Astrocyte (in vitro differentiated cells and primary cell): ENCODE results near the gene OTOGL. TPM values are rescaled to one million over a fixed set of nuclear protein-coding genes. Genes with fewer than 3 reads are reported as not detected.

Experiments
- DNase-seq: peaks from one replicate; pipeline ENCODE4 v3.0.0-alpha.2; 2010; ENCODE audit warnings: low read depth
- FAIRE-seq: peaks from 2 replicates; lab custom pipeline; 2011; peaks lifted over from hg19 to GRCh38; lab: Jason Lieb, UNC
- H2AFZ ChIP-seq: 2 replicates; pipeline ENCODE4 v1.6.0; 2012; ENCODE audit warnings: low read depth, low read length, inconsistent platforms
- H3K27ac ChIP-seq: 2 replicates; pipeline ENCODE4 v1.5.1; 2011; ENCODE audit warnings: low read depth, low read length, inconsistent platforms
- H3K27me3 ChIP-seq: 2 replicates; pipeline ENCODE4 v1.6.0; 2011; ENCODE audit warnings: low read length, inconsistent platforms; ENCODE audit not compliant: insufficient read depth
- H3K36me3 ChIP-seq: 2 replicates; pipeline ENCODE4 v1.5.1; 2011; ENCODE audit warnings: low read length, inconsistent platforms; ENCODE audit not compliant: insufficient read depth
- H3K4me1 ChIP-seq: 2 replicates; pipeline ENCODE4 v1.5.1; 2011; ENCODE audit warnings: low read length, inconsistent platforms; ENCODE audit not compliant: insufficient read depth
- H3K4me2 ChIP-seq: 2 replicates; pipeline ENCODE4 v1.6.0; 2012; ENCODE audit warnings: low read length, inconsistent platforms
- H3K4me3 ChIP-seq: 2 replicates; pipeline ENCODE4 v1.5.1; 2011; ENCODE audit warnings: low read depth, mild to moderate bottlenecking, low read length, inconsistent platforms; ENCODE audit not compliant: insufficient read depth
- H3K79me2 ChIP-seq: 2 replicates; pipeline ENCODE4 v1.6.0; 2012; ENCODE audit warnings: mild to moderate bottlenecking, low read length, inconsistent platforms; ENCODE audit not compliant: insufficient read depth
- H3K9ac ChIP-seq: 2 replicates; pipeline ENCODE4 v1.6.0; 2012; ENCODE audit warnings: mild to moderate bottlenecking, low read length, inconsistent platforms
- H3K9me3 ChIP-seq: 2 replicates; pipeline ENCODE4 v1.5.1; 2012; ENCODE audit warnings: low read depth, mild to moderate bottlenecking, low read length, inconsistent platforms; ENCODE audit not compliant: insufficient read depth
- H4K20me1 ChIP-seq: 2 replicates; pipeline ENCODE4 v1.6.0; 2012; ENCODE audit warnings: low read length, inconsistent platforms; ENCODE audit not compliant: insufficient read depth
- H3K27ac Mint-ChIP-seq: one replicate; pipeline ENCODE4 v1.8.0; 2021; ENCODE audit warnings: mild to moderate bottlenecking, mixed read lengths; ENCODE audit not compliant: unreplicated experiment
- H3K27me3 Mint-ChIP-seq: one replicate; pipeline ENCODE4 v1.8.0; 2021; ENCODE audit warnings: low read depth, mixed read lengths; ENCODE audit not compliant: unreplicated experiment
- H3K36me3 Mint-ChIP-seq: one replicate; pipeline ENCODE4 v1.8.0; 2021; ENCODE audit warnings: low read depth, mixed read lengths; ENCODE audit not compliant: unreplicated experiment
- H3K4me1 Mint-ChIP-seq: one replicate; pipeline ENCODE4 v1.8.0; 2021; ENCODE audit warnings: low read depth, mixed read lengths; ENCODE audit not compliant: unreplicated experiment
- H3K4me3 Mint-ChIP-seq: one replicate; pipeline ENCODE4 v1.8.0; 2021; ENCODE audit warnings: mild to moderate bottlenecking, moderate library complexity, mixed read lengths; ENCODE audit not compliant: unreplicated experiment
- H3K9me3 Mint-ChIP-seq: one replicate; pipeline ENCODE4 v1.8.0; 2021; ENCODE audit warnings: mild to moderate bottlenecking, mixed read lengths; ENCODE audit not compliant: unreplicated experiment
- CTCF ChIP-seq: IDR thresholded peaks from 2 replicates; pipeline ENCODE4 v1.5.1; 2011; ENCODE audit warnings: low read depth, mild to moderate bottlenecking, inconsistent platforms, low read length, moderate library complexity; ENCODE audit not compliant: insufficient read depth
- EZH2 ChIP-seq: IDR thresholded peaks from 2 replicates; pipeline ENCODE4 v1.6.1; 2012; ENCODE audit warnings: mild to moderate bottlenecking, low read length, inconsistent platforms; ENCODE audit not compliant: insufficient read depth
- total RNA-seq: library from RNA; stranded (reverse); gene quantifications from 2 replicates; pipeline ENCODE4 v1.2.1, GENCODE V29; 2021

Gene OTOGL
- total RNA-seq, 1 donor from 2014 or later: 0.16 TPM

GRCh38 chr12:80086025-80086424 lies 13.3 kb upstream of the OTOGL start:
- no peak overlapping the region for H2AFZ ChIP-seq
- peaks cover 3% of the 10 kb centered on the region for H3K36me3 Mint-ChIP-seq
- H3K36me3 ChIP-seq: no peaks in the 10 kb centered on the region
- H3K4me1 Mint-ChIP-seq: no peaks in the 10 kb centered on the region
- no peak overlapping the region for H3K4me3 Mint-ChIP-seq
- no peaks in the 10 kb centered on the region for H3K9me3 ChIP-seq
- peaks cover 13% of the 10 kb centered on the region for H3K9me3 Mint-ChIP-seq
- DNase-seq: no peak
- FAIRE-seq: no peak
- H3K27ac Mint-ChIP-seq: no peak overlapping the region
- H3K9ac ChIP-seq: no peak overlapping the region
- no peaks in the 10 kb centered on the region for H3K27me3 ChIP-seq
- no peaks in the 10 kb centered on the region for H3K4me1 ChIP-seq
- H3K79me2 ChIP-seq: no peaks in the 10 kb centered on the region
- H3K27ac ChIP-seq: no peak overlapping the region
- H3K4me2 ChIP-seq: no peak overlapping the region
- no peak overlapping the region for H3K4me3 ChIP-seq
- no peaks in the 10 kb centered on the region for H3K27me3 Mint-ChIP-seq
- TF ChIP-seq CTCF (no peak), EZH2 (no peak)
- no peaks in the 10 kb centered on the region for H4K20me1 ChIP-seq

- Mint-ChIP-seq H3K27ac (no peak overlapping the region), H3K9me3 (peaks cover 6% of the 10 kb centered on the region), H3K36me3 (no peaks in the 10 kb centered on the region), H3K4me3 (no peak overlapping the region), H3K4me1 (no peaks in the 10 kb centered on the region), H3K27me3 (no peaks in the 10 kb centered on the region)
- DNase-seq (no peak), FAIRE-seq (no peak)
- TF ChIP-seq EZH2 (no peak), CTCF (no peak)
- no peak overlapping the region for H3K4me2 ChIP-seq
- no peaks in the 10 kb centered on the region for H4K20me1 ChIP-seq
- no peak overlapping the region for H3K9ac ChIP-seq
- no peak overlapping the region for H3K27ac ChIP-seq
- H3K36me3 ChIP-seq: no peaks in the 10 kb centered on the region
- H3K79me2 ChIP-seq: no peaks in the 10 kb centered on the region
- no peaks in the 10 kb centered on the region for H3K4me1 ChIP-seq
- H3K9me3 ChIP-seq: no peaks in the 10 kb centered on the region
- H3K4me3 ChIP-seq: no peak overlapping the region
- no peak overlapping the region for H2AFZ ChIP-seq
- H3K27me3 ChIP-seq: no peaks in the 10 kb centered on the region
These were observed 11.7 kb upstream of the OTOGL start for GRCh38 chr12:80087486-80088213.

GRCh38 chr12:80100591-80100990 lies 1.3 kb downstream of the OTOGL start:
- no peaks in the 10 kb centered on the region for H3K27me3 ChIP-seq
- no peak for TF ChIP-seq CTCF
- TF ChIP-seq EZH2: no peak
- Mint-ChIP-seq H3K4me1 (peaks cover 7% of the 10 kb centered on the region), H3K27ac (no peak overlapping the region), H3K36me3 (no peaks in the 10 kb centered on the region), H3K4me3 (no peak overlapping the region), H3K27me3 (peaks cover 2% of the 10 kb centered on the region), H3K9me3 (peaks cover 4% of the 10 kb centered on the region)
- DNase-seq (peak; percentile 76), FAIRE-seq (no peak)
- H3K27ac ChIP-seq: no peak overlapping the region
- no peaks in the 10 kb centered on the region for H3K9me3 ChIP-seq
- no peak overlapping the region for H3K9ac ChIP-seq
- H2AFZ ChIP-seq: no peak overlapping the region
- H4K20me1 ChIP-seq: no peaks in the 10 kb centered on the region
- peaks cover 6% of the 10 kb centered on the region for H3K4me1 ChIP-seq
- no peaks in the 10 kb centered on the region for H3K36me3 ChIP-seq
- H3K79me2 ChIP-seq: no peaks in the 10 kb centered on the region
- H3K4me3 ChIP-seq: no peak overlapping the region
- H3K4me2 ChIP-seq: peak overlapping the region; percentile 70
